ENCODE data around the gene XPOT. TPM values are rescaled to one million over a fixed set of nuclear protein-coding genes. Genes with fewer than 3 reads are reported as not detected.

The XPOT gene
- total and polyA plus RNA-seq, 4 experiments from 2014 or later = 50.2 to 88.8 (median 69.8) TPM

GRCh38 chr12:64461634-64462414 is 57.6 kb downstream of the XPOT start:
- intact Hi-C loops (cut with micrococcal nuclease) = no loop called here
- Histone ChIP-seq H3K27me3 (ENCODE audit: insufficient read depth, low read length) (no peaks in the 10 kb centered on the region), H3K9me3 (ENCODE audit: control insufficient read depth in 1 of 2, low read length in 2 of 2) (no peaks in the 10 kb centered on the region), H3K27ac (ENCODE audit: low read depth, low read length) (no peak overlapping the region), H3K4me1 (ENCODE audit: insufficient read depth, low read length) (peaks cover 32% of the 10 kb centered on the region), H3K4me3 (ENCODE audit: low read length in 2 of 2) (no peak overlapping the region), H3K36me3 (ENCODE audit: insufficient read depth, low read length) (peaks cover 6% of the 10 kb centered on the region)
- DNase-seq = no peak
- peak overlapping the region in 1 of 8 donors; percentile 18 for H3K4me3 Mint-ChIP-seq
- CTCF ChIA-PET (ENCODE audit: partially characterized antibody) = no interaction called here
- H3K27me3 Mint-ChIP-seq = no peaks in the 10 kb centered on the region
- peak overlapping the region in 1 of 7 donors; percentile 5 for H3K27ac Mint-ChIP-seq
- peaks cover 21 to 31% (median 25%) of the 10 kb centered on the region in 4 donors for H3K4me1 Mint-ChIP-seq
- POLR2A ChIA-PET (ENCODE audit: partially characterized antibody) = interaction anchor here (1.6 kb wide), 1 partner anchor 8 kb away, joined by 4 read pairs; no protein-coding TSS in a partner anchor
- no peaks in the 10 kb centered on the region for H3K9me3 Mint-ChIP-seq
- H3K36me3 Mint-ChIP-seq = peaks cover 20 to 51% of the 10 kb centered on the region in 2 donors

DNA sequence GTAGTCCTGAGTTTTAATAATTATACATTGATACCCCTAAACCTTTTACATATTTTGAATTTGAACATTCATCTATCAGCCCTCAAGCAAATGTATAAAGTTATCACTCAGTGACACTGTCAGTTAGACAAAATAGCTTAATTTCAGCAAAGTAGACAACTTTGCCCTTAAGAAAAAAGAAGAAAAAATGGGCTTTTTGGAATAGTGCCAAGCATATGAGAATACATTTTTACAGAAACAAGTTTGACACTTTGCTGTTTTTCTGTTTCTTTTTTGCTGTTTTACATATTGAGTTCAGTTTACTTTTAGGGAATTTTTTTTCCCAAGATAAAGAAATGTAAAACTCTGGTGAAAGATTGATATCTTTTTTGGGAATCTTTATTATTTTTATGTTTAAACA is 62.0 kb downstream of the XPOT start:
- H3K9me3 ChIP-seq (ENCODE audit: control insufficient read depth in 1 of 2, low read length in 2 of 2) = no peaks in the 10 kb centered on the region
- peak overlapping the region in 2 of 7 donors; percentile 9 to 13 for H3K27ac Mint-ChIP-seq
- no peak overlapping the region for H3K4me3 ChIP-seq (ENCODE audit: low read length in 2 of 2)
- peaks cover 0 to 8% (median 3%) of the 10 kb centered on the region in 4 donors for H3K4me1 Mint-ChIP-seq
- no peak for DNase-seq
- POLR2A ChIA-PET (ENCODE audit: partially characterized antibody) = no interaction called here
- H3K27ac ChIP-seq (ENCODE audit: low read depth, low read length) = no peak overlapping the region
- CTCF ChIA-PET (ENCODE audit: partially characterized antibody) = no interaction called here
- no peak overlapping the region for H3K4me3 Mint-ChIP-seq
- no peaks in the 10 kb centered on the region for H3K4me1 ChIP-seq (ENCODE audit: insufficient read depth, low read length)
- H3K9me3 Mint-ChIP-seq = no peaks in the 10 kb centered on the region
- no peaks in the 10 kb centered on the region for H3K27me3 Mint-ChIP-seq
- intact Hi-C loops (cut with micrococcal nuclease) = no loop called here
- H3K36me3 ChIP-seq (ENCODE audit: insufficient read depth, low read length) = peaks cover 24% of the 10 kb centered on the region
- peaks cover 39 to 67% of the 10 kb centered on the region in 2 donors for H3K36me3 Mint-ChIP-seq
- no peaks in the 10 kb centered on the region for H3K27me3 ChIP-seq (ENCODE audit: insufficient read depth, low read length)

- Mint-ChIP-seq H3K27ac (peak overlapping the region in 4 of 7 donors; percentile 17 to 43 (median 31)), H3K27me3 (no peaks in the 10 kb centered on the region), H3K9me3 (no peaks in the 10 kb centered on the region), H3K4me3 (no peak overlapping the region), H3K4me1 (peaks cover 4 to 11% (median 4%) of the 10 kb centered on the region in 4 donors), H3K36me3 (peaks cover 54 to 78% of the 10 kb centered on the region in 2 donors)
- Histone ChIP-seq H3K27ac (ENCODE audit: low read depth, low read length) (no peak overlapping the region), H3K27me3 (ENCODE audit: insufficient read depth, low read length) (no peaks in the 10 kb centered on the region), H3K36me3 (ENCODE audit: insufficient read depth, low read length) (peaks cover 36% of the 10 kb centered on the region), H3K4me3 (ENCODE audit: low read length in 2 of 2) (no peak overlapping the region), H3K9me3 (ENCODE audit: control insufficient read depth in 1 of 2, low read length in 2 of 2) (no peaks in the 10 kb centered on the region), H3K4me1 (ENCODE audit: insufficient read depth, low read length) (no peaks in the 10 kb centered on the region)
- intact Hi-C loops (cut with micrococcal nuclease) = no loop called here
- ChIA-PET POLR2A (ENCODE audit: partially characterized antibody) (interaction anchor here (0.5 kb wide), 1 partner anchor 133 kb away, joined by 3 read pairs; no protein-coding TSS in a partner anchor), CTCF (ENCODE audit: partially characterized antibody) (no interaction called here)
- DNase-seq = no peak
Observed at GRCh38 chr12:64468966-64469365, 64.8 kb downstream of the XPOT start.

GRCh38 chr12:64469455-64470142 is 65.4 kb downstream of the XPOT start:
- no peaks in the 10 kb centered on the region for H3K4me1 ChIP-seq (ENCODE audit: insufficient read depth, low read length)
- Mint-ChIP-seq H3K4me1 (peaks cover 4 to 11% (median 4%) of the 10 kb centered on the region in 4 donors), H3K27me3 (no peaks in the 10 kb centered on the region), H3K4me3 (no peak overlapping the region), H3K9me3 (peaks cover 0 to under 1% (median 0%) of the 10 kb centered on the region in 8 donors), H3K27ac (peak overlapping the region in 4 of 7 donors; percentile 20 to 58 (median 34)), H3K36me3 (peaks cover 54 to 77% of the 10 kb centered on the region in 2 donors)
- ChIA-PET CTCF (ENCODE audit: partially characterized antibody) (interaction anchor here (1.8 kb wide), 1 partner anchor 13 kb away, joined by 4 read pairs; no protein-coding TSS in a partner anchor), POLR2A (ENCODE audit: partially characterized antibody) (interaction anchor here (0.5 kb wide), 1 partner anchor 133 kb away, joined by 3 read pairs; no protein-coding TSS in a partner anchor)
- DNase-seq = no peak
- no peak overlapping the region for H3K27ac ChIP-seq (ENCODE audit: low read depth, low read length)
- H3K36me3 ChIP-seq (ENCODE audit: insufficient read depth, low read length) = peaks cover 35% of the 10 kb centered on the region
- intact Hi-C loops (cut with micrococcal nuclease) = no loop called here
- no peaks in the 10 kb centered on the region for H3K27me3 ChIP-seq (ENCODE audit: insufficient read depth, low read length)
- no peaks in the 10 kb centered on the region for H3K9me3 ChIP-seq (ENCODE audit: control insufficient read depth in 1 of 2, low read length in 2 of 2)
- no peak overlapping the region for H3K4me3 ChIP-seq (ENCODE audit: low read length in 2 of 2)

- Mint-ChIP-seq H3K27ac (peak overlapping the region in 5 of 7 donors; percentile 2 to 31 (median 20)), H3K4me1 (peaks cover 4 to 11% (median 4%) of the 10 kb centered on the region in 4 donors), H3K9me3 (peaks cover 0 to 8% (median 4%) of the 10 kb centered on the region in 8 donors), H3K4me3 (no peak overlapping the region), H3K27me3 (no peaks in the 10 kb centered on the region), H3K36me3 (peaks cover 58 to 80% of the 10 kb centered on the region in 2 donors)
- no peaks in the 10 kb centered on the region for H3K9me3 ChIP-seq (ENCODE audit: control insufficient read depth in 1 of 2, low read length in 2 of 2)
- H3K4me3 ChIP-seq (ENCODE audit: low read length in 2 of 2) = no peak overlapping the region
- ChIA-PET POLR2A (ENCODE audit: partially characterized antibody) (no interaction called here), CTCF (ENCODE audit: partially characterized antibody) (interaction anchor here (1.8 kb wide), 1 partner anchor 13 kb away, joined by 4 read pairs; no protein-coding TSS in a partner anchor)
- peaks cover 36% of the 10 kb centered on the region for H3K36me3 ChIP-seq (ENCODE audit: insufficient read depth, low read length)
- H3K27ac ChIP-seq (ENCODE audit: low read depth, low read length) = no peak overlapping the region
- no peak for DNase-seq
- no peaks in the 10 kb centered on the region for H3K27me3 ChIP-seq (ENCODE audit: insufficient read depth, low read length)
- intact Hi-C loops (cut with micrococcal nuclease) = no loop called here
- H3K4me1 ChIP-seq (ENCODE audit: insufficient read depth, low read length) = no peaks in the 10 kb centered on the region
Observed at GRCh38 chr12:64470495-64470894, 66.3 kb downstream of the XPOT start.

DNA sequence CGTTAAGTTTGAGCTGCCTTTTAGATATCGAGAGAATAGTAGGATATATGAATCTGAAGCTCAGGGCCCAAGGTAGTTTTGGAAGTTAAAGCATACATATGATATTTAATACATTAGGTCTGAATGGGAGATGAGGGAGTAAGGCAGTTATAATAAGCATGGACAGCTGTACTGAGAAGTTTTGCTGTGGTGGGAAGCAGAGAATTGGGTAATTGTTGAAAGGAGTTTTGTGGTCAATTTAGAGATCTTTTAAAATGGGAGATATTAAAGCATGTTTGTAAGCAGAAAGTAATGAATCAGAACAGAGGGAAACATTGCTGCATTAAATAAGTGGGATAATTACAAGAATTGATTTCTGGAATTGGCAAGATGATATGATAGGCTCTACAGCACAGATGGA is 69.0 kb downstream of the XPOT start:
- Mint-ChIP-seq H3K27ac (peak overlapping the region in 3 of 7 donors; percentile 48 to 68 (median 66)), H3K36me3 (peaks cover 71 to 79% of the 10 kb centered on the region in 2 donors), H3K27me3 (no peaks in the 10 kb centered on the region), H3K9me3 (peaks cover 0 to 21% (median 14%) of the 10 kb centered on the region in 8 donors), H3K4me1 (peaks cover 9 to 12% (median 11%) of the 10 kb centered on the region in 4 donors), H3K4me3 (no peak overlapping the region)
- Histone ChIP-seq H3K4me1 (ENCODE audit: insufficient read depth, low read length) (no peaks in the 10 kb centered on the region), H3K27me3 (ENCODE audit: insufficient read depth, low read length) (no peaks in the 10 kb centered on the region), H3K9me3 (ENCODE audit: control insufficient read depth in 1 of 2, low read length in 2 of 2) (no peaks in the 10 kb centered on the region), H3K36me3 (ENCODE audit: insufficient read depth, low read length) (peaks cover 35% of the 10 kb centered on the region), H3K27ac (ENCODE audit: low read depth, low read length) (no peak overlapping the region), H3K4me3 (ENCODE audit: low read length in 2 of 2) (no peak overlapping the region)
- ChIA-PET POLR2A (ENCODE audit: partially characterized antibody) (no interaction called here), CTCF (ENCODE audit: partially characterized antibody) (no interaction called here)
- no peak for DNase-seq
- intact Hi-C loops (cut with micrococcal nuclease) = no loop called here

GRCh38 chr12:64475518-64475917 is 71.3 kb downstream of the XPOT start:
- ChIA-PET POLR2A (ENCODE audit: partially characterized antibody) (no interaction called here), CTCF (ENCODE audit: partially characterized antibody) (no interaction called here)
- H3K27me3 Mint-ChIP-seq = no peaks in the 10 kb centered on the region
- no peak overlapping the region for H3K4me3 Mint-ChIP-seq
- peaks cover 0 to 21% (median 14%) of the 10 kb centered on the region in 8 donors for H3K9me3 Mint-ChIP-seq
- Histone ChIP-seq H3K36me3 (ENCODE audit: insufficient read depth, low read length) (peaks cover 26% of the 10 kb centered on the region), H3K4me3 (ENCODE audit: low read length in 2 of 2) (no peak overlapping the region), H3K27me3 (ENCODE audit: insufficient read depth, low read length) (no peaks in the 10 kb centered on the region), H3K9me3 (ENCODE audit: control insufficient read depth in 1 of 2, low read length in 2 of 2) (no peaks in the 10 kb centered on the region), H3K4me1 (ENCODE audit: insufficient read depth, low read length) (no peaks in the 10 kb centered on the region), H3K27ac (ENCODE audit: low read depth, low read length) (no peak overlapping the region)
- DNase-seq = no peak
- H3K36me3 Mint-ChIP-seq = peaks cover 60 to 73% of the 10 kb centered on the region in 2 donors
- no peak overlapping the region for H3K27ac Mint-ChIP-seq
- intact Hi-C loops (cut with micrococcal nuclease) = no loop called here
- peaks cover 7 to 12% (median 10%) of the 10 kb centered on the region in 4 donors for H3K4me1 Mint-ChIP-seq
